Vagina (tissue), 2 donors: Measurements from ENCODE around the gene PPP2R5C. TPM values are rescaled to one million over a fixed set of nuclear protein-coding genes. Genes with fewer than 3 reads are reported as not detected.

Source experiments
- DNase-seq, 2 donors: peaks; one replicate each; pipeline ENCODE4 v3.0.0-alpha.2; 2017; ENCODE audit errors: extremely low spot score in 2 of 2
- H3K27ac ChIP-seq: fragments of 200-600 bp; sonication (generic); one replicate; pipeline ENCODE4 v1.5.1; 2019
- H3K27me3 ChIP-seq: fragments of 200-600 bp; sonication (generic); one replicate; pipeline ENCODE4 v1.5.1; 2019
- H3K36me3 ChIP-seq, 2 donors: fragments of 200-600 bp; sonication (generic); one replicate each; pipeline ENCODE4 v1.5.1; 2017 to 2019
- H3K4me1 ChIP-seq: fragments of 200-600 bp; sonication (generic); one replicate; pipeline ENCODE4 v1.5.1; 2019
- H3K4me3 ChIP-seq, 2 donors: fragments of 200-600 bp; sonication (generic); 1 replicate in 1 of 2; 2 replicates in 1 of 2; pipeline ENCODE4 v1.5.1; 2016 to 2019
- H3K9me3 ChIP-seq: fragments of 200-600 bp; sonication (generic); one replicate; pipeline ENCODE4 v1.5.1; 2019
- CTCF ChIP-seq, 3 experiments: fragments of 450-650 bp in 2 of 3; fragments of 200-600 bp in 1 of 3; sonication (generic) in 1 of 3; IDR thresholded peaks; one replicate each; pipeline ENCODE4 v1.5.1; 2017 to 2019; ENCODE audit warnings: antibody characterized with exemption in 3 of 3, mild to moderate bottlenecking in 2 of 3, moderate library complexity in 2 of 3
- POLR2A ChIP-seq, 2 donors: fragments of 450-650 bp; IDR thresholded peaks; one replicate each; pipeline ENCODE4 v1.6.1; 2017; ENCODE audit warnings: antibody characterized with exemption in 2 of 2, mild to moderate bottlenecking in 2 of 2, moderate library complexity in 2 of 2
- POLR2AphosphoS5 ChIP-seq, 2 donors: sonication (generic); formaldehyde crosslinking; IDR thresholded peaks; one replicate each; pipeline ENCODE4 v1.9.0; 2017; ENCODE audit warnings: antibody characterized with exemption in 2 of 2, mild to moderate bottlenecking in 2 of 2, low read depth in 1 of 2; ENCODE audit not compliant: insufficient read depth in 1 of 2
- intact Hi-C: fragments of 100-400 bp; cut with DNase I; formaldehyde crosslinking; loops from one replicate; pipeline ENCODE4 v1.15.1; 2023
- total RNA-seq: library from RNA; depleted of rRNA; stranded (reverse); fragments of >200 nt; gene quantifications from one replicate; pipeline ENCODE4 v1.2.3, GENCODE V29; 2016

PPP2R5C gene
- total RNA-seq, 1 donor from 2014 or later: 88.1 TPM

GRCh38 chr14:101932673-101933072 is 171.2 kb downstream of the PPP2R5C start:
- Histone ChIP-seq H3K27me3 (no peaks in the 10 kb centered on the region), H3K36me3 (no peaks in the 10 kb centered on the region), H3K27ac (no peak overlapping the region), H3K9me3 (no peaks in the 10 kb centered on the region), H3K4me1 (peaks cover 2% of the 10 kb centered on the region), H3K4me3 (no peak overlapping the region)
- no peak for TF ChIP-seq CTCF (IDR thresholded peaks at IDR 0.05)
- TF ChIP-seq POLR2AphosphoS5 (IDR thresholded peaks at IDR 0.05; ENCODE audit: insufficient read depth in 1 of 2, low read depth in 1 of 2): no peak
- no peak for TF ChIP-seq POLR2A (IDR thresholded peaks at IDR 0.05)
- DNase-seq: no peak
- intact Hi-C loops: no loop called here

GRCh38 chr14:101933209-101933608 is 171.7 kb downstream of the PPP2R5C start:
- Histone ChIP-seq H3K27ac (no peak overlapping the region), H3K4me1 (no peaks in the 10 kb centered on the region), H3K9me3 (no peaks in the 10 kb centered on the region), H3K36me3 (no peaks in the 10 kb centered on the region), H3K27me3 (no peaks in the 10 kb centered on the region), H3K4me3 (no peak overlapping the region)
- intact Hi-C loops: no loop called here
- TF ChIP-seq POLR2AphosphoS5 (IDR thresholded peaks at IDR 0.05; ENCODE audit: insufficient read depth in 1 of 2, low read depth in 1 of 2) (no peak), CTCF (IDR thresholded peaks at IDR 0.05) (no peak), POLR2A (IDR thresholded peaks at IDR 0.05) (no peak)
- DNase-seq: no peak

GRCh38 chr14:101934601-101935150 is 173.2 kb downstream of the PPP2R5C start:
- no peaks in the 10 kb centered on the region for H3K4me1 ChIP-seq
- no peaks in the 10 kb centered on the region for H3K36me3 ChIP-seq
- no peak for DNase-seq
- H3K27ac ChIP-seq: no peak overlapping the region
- TF ChIP-seq CTCF (IDR thresholded peaks at IDR 0.05) (no peak), POLR2A (IDR thresholded peaks at IDR 0.05) (no peak), POLR2AphosphoS5 (IDR thresholded peaks at IDR 0.05; ENCODE audit: insufficient read depth in 1 of 2, low read depth in 1 of 2) (no peak)
- H3K9me3 ChIP-seq: no peaks in the 10 kb centered on the region
- no peaks in the 10 kb centered on the region for H3K27me3 ChIP-seq
- intact Hi-C loops: loop anchor here (5.0 kb wide), 1 partner anchor 952 kb away; no protein-coding TSS in a partner anchor
- no peak overlapping the region for H3K4me3 ChIP-seq

GRCh38 chr14:101937926-101938767 is 176.6 kb downstream of the PPP2R5C start:
- Histone ChIP-seq H3K27me3 (no peaks in the 10 kb centered on the region), H3K9me3 (no peaks in the 10 kb centered on the region), H3K4me1 (no peaks in the 10 kb centered on the region), H3K4me3 (no peak overlapping the region), H3K36me3 (no peaks in the 10 kb centered on the region), H3K27ac (no peak overlapping the region)
- DNase-seq: no peak
- TF ChIP-seq POLR2A (IDR thresholded peaks at IDR 0.05): no peak
- no peak for TF ChIP-seq POLR2AphosphoS5 (IDR thresholded peaks at IDR 0.05; ENCODE audit: insufficient read depth in 1 of 2, low read depth in 1 of 2)
- intact Hi-C loops: loop anchor here (5.0 kb wide), 1 partner anchor 956 kb away; no protein-coding TSS in a partner anchor

- DNase-seq: no peak
- Histone ChIP-seq H3K4me1 (no peaks in the 10 kb centered on the region), H3K27me3 (no peaks in the 10 kb centered on the region), H3K27ac (no peak overlapping the region), H3K9me3 (no peaks in the 10 kb centered on the region), H3K4me3 (no peak overlapping the region), H3K36me3 (no peaks in the 10 kb centered on the region)
- intact Hi-C loops: loop anchor here (5.0 kb wide), 1 partner anchor 957 kb away; no protein-coding TSS in a partner anchor
- TF ChIP-seq POLR2AphosphoS5 (IDR thresholded peaks at IDR 0.05; ENCODE audit: insufficient read depth in 1 of 2, low read depth in 1 of 2): no peak
- TF ChIP-seq CTCF (IDR thresholded peaks at IDR 0.05): no peak
- TF ChIP-seq POLR2A (IDR thresholded peaks at IDR 0.05): no peak
Measured at GRCh38 chr14:101939646-101940170, 178.2 kb downstream of the PPP2R5C start.
